Type B pancreatic cell (in vitro differentiated cells): ENCODE results near the gene TUBGCP6. TPM values are rescaled to one million over a fixed set of nuclear protein-coding genes. Genes with fewer than 3 reads are reported as not detected.

ENCODE experiments used
- DNase-seq: peaks from one replicate; pipeline ENCODE4 v3.0.0; 2021; ENCODE audit warnings: mixed read lengths; ENCODE audit not compliant: unreplicated experiment; ENCODE audit errors: extremely low spot score
- H3K27ac Mint-ChIP-seq: 2 replicates; pipeline ENCODE4 v1.8.0; 2021; ENCODE audit warnings: mild to moderate bottlenecking, mixed read lengths
- H3K27me3 Mint-ChIP-seq: 2 replicates; pipeline ENCODE4 v1.8.0; 2021; ENCODE audit warnings: mixed read lengths
- H3K36me3 Mint-ChIP-seq: 2 replicates; pipeline ENCODE4 v1.8.0; 2021; ENCODE audit warnings: mixed read lengths
- H3K4me1 Mint-ChIP-seq: one replicate; pipeline ENCODE4 v1.8.0; 2021; ENCODE audit warnings: mixed read lengths; ENCODE audit not compliant: unreplicated experiment
- H3K4me3 Mint-ChIP-seq: 2 replicates; pipeline ENCODE4 v1.8.0; 2021; ENCODE audit warnings: mild to moderate bottlenecking, mixed read lengths
- H3K9me3 Mint-ChIP-seq: 2 replicates; pipeline ENCODE4 v1.8.0; 2021; ENCODE audit warnings: mixed read lengths
- total RNA-seq: library from RNA; stranded (reverse); gene quantifications from 2 replicates; pipeline ENCODE4 v1.2.1, GENCODE V29; 2021; ENCODE audit warnings: low replicate concordance
- TF ChIP-seq, protein P1 (sequence below): fragments of 200-600 bp; sonication (generic); conservative IDR thresholded peaks from 2 replicates; pipeline ENCODE4 v1.5.0; 2021; ENCODE audit warnings: antibody characterized with exemption, mild to moderate bottlenecking

Gene TUBGCP6
- total RNA-seq, 1 donor from 2014 or later, result 51.4 TPM

DNA sequence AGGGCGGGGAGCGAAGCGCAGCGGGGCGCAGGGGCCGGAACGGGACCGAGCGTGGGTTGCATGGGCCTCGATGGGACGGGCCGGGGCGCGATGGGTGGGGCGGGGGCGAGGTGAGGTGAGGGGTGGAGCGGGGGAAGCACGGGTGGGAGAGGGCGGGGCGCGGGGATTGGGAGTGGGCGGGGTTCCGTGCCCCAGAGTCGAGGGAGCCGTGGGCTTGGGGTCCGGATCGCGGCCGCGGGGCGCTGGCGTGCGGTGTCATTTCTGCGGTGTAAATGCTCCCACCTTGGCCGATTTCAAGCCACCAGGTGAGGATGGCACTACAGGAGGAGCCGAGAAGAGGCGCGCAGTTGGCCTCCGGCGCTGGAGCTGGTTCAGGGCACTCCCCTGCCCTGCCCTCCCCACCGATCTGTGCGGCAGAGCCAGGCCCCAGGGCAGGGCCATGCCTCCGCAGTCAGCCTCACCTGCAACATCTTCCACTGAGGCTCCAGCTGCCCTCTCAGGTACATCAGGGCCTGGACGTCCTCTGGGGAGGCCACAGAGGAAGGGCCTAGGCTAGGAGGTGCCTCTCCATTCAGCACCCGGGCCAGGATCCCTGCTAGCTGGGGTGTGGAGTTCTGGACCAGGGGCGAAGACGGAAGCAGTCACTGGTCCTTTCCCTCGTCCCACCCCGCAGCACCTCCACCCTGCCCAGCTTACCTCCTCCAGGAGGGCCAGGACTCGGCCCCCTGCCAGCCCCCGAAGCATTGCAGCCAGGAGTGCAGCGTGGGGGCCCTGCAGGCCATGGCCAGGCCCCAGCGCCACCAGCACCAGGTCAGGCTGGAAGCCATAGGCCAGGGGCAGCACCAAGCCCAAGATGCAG lies 620 bp upstream of the TUBGCP6 start:
- Mint-ChIP-seq H3K36me3 (peaks cover 4% of the 10 kb centered on the region), H3K4me3 (peak overlapping the region; percentile 97), H3K27ac (peak overlapping the region; percentile 98), H3K4me1 (peaks cover 18% of the 10 kb centered on the region), H3K27me3 (no peaks in the 10 kb centered on the region), H3K9me3 (no peaks in the 10 kb centered on the region)
- TF ChIP-seq, protein P1, sequence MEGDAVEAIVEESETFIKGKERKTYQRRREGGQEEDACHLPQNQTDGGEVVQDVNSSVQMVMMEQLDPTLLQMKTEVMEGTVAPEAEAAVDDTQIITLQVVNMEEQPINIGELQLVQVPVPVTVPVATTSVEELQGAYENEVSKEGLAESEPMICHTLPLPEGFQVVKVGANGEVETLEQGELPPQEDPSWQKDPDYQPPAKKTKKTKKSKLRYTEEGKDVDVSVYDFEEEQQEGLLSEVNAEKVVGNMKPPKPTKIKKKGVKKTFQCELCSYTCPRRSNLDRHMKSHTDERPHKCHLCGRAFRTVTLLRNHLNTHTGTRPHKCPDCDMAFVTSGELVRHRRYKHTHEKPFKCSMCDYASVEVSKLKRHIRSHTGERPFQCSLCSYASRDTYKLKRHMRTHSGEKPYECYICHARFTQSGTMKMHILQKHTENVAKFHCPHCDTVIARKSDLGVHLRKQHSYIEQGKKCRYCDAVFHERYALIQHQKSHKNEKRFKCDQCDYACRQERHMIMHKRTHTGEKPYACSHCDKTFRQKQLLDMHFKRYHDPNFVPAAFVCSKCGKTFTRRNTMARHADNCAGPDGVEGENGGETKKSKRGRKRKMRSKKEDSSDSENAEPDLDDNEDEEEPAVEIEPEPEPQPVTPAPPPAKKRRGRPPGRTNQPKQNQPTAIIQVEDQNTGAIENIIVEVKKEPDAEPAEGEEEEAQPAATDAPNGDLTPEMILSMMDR, result no peak
- no peak for DNase-seq

DNA sequence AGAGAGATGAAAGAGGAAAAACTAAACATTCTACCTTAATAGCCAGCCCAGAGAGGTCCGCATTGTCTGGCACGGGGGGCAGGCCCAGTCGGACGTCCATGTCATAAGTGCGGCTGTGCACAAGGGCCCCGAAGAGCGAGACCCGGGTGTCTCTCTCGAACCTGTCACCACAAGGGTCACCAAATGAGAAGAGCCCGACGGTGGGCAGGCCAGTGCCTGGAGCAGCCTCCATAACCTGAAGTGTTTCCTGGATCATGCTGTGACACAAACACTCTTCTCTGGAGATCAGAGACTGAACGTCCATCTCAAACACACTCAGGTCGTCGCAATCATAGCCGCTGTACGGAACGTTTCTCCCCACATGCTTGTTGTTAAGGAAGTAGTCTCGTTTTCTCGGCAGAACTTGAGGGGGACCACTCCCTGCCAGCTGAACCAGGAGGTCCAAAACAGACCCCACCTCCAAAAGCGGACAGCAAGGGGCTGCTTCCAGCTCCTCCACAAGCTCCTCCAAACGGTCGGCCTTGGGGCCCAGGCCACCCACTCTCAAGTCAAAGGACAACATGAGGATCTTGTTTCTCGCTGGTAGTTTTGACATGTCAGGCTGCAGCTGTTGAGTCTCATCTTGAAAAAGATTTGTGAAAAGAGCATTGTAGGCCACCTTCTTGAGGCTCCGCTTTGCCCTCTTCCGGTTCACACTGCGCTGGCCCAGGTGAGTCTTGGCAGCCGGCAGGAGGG lies 971 bp downstream of the TUBGCP6 start:
- peaks cover 4% of the 10 kb centered on the region for H3K36me3 Mint-ChIP-seq
- TF ChIP-seq, protein P1, result no peak
- peaks cover 18% of the 10 kb centered on the region for H3K4me1 Mint-ChIP-seq
- H3K27me3 Mint-ChIP-seq, result no peaks in the 10 kb centered on the region
- H3K4me3 Mint-ChIP-seq, result peak overlapping the region; percentile 97
- DNase-seq, result no peak
- H3K27ac Mint-ChIP-seq, result peak overlapping the region; percentile 98
- no peaks in the 10 kb centered on the region for H3K9me3 Mint-ChIP-seq

DNA sequence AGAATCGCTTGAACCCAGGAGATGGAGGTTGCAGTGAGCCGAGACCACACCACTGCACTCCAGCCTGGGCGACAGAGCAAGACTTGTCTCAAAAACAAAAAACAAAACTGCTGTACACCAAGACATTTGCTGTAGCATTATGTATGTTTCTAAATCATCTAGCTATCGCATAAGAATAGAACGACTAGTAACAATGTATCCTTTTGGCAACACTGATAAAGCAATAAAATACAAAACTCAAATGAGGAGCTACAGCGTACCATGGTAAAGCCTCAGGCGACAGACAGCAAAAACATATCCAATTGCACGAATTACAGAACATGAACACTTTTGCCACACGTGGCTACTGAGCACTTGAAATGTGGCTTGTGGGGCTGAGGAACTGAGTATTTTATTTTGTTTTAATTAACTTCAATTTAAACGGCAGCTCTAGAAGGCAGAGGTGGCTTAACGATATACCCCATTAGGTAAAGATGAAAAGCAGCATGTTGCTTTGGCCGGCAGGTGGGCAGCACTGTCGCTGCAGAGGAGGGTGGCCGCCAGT lies 2.3 kb downstream of the TUBGCP6 start:
- Mint-ChIP-seq H3K36me3 (peaks cover 4% of the 10 kb centered on the region), H3K27me3 (no peaks in the 10 kb centered on the region), H3K9me3 (no peaks in the 10 kb centered on the region), H3K4me1 (peaks cover 18% of the 10 kb centered on the region), H3K4me3 (peak overlapping the region; percentile 97), H3K27ac (peak overlapping the region; percentile 82)
- DNase-seq, result no peak
- TF ChIP-seq, protein P1, result no peak

DNA sequence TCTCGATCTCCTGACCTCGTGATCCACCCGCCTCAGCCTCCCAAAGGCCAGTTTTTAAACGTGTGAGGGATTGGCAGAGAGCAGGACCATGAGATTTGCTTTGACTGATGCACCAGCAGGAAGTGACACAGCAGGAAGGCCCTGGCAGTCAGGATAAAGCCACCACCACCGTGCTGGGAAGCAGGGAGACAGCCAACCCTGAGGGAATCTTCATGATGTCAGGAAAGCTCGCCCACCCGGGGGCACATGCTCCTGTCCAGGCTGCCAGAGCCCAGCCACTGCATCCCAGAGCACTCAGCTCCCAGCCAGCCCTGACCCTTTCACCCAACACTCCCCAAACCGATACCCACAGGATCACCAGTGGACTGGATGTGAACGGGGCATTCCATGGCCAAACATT lies 6.1 kb downstream of the TUBGCP6 start:
- H3K36me3 Mint-ChIP-seq, result peaks cover 8% of the 10 kb centered on the region
- no peak overlapping the region for H3K27ac Mint-ChIP-seq
- H3K4me1 Mint-ChIP-seq, result peaks cover 14% of the 10 kb centered on the region
- DNase-seq, result no peak
- H3K9me3 Mint-ChIP-seq, result no peaks in the 10 kb centered on the region
- H3K27me3 Mint-ChIP-seq, result no peaks in the 10 kb centered on the region
- H3K4me3 Mint-ChIP-seq, result no peak overlapping the region
- TF ChIP-seq, protein P1, result no peak

GRCh38 chr22:50236731-50237409 lies 8.0 kb downstream of the TUBGCP6 start:
- Mint-ChIP-seq H3K4me1 (peaks cover 9% of the 10 kb centered on the region), H3K27me3 (no peaks in the 10 kb centered on the region), H3K9me3 (no peaks in the 10 kb centered on the region), H3K4me3 (no peak overlapping the region), H3K36me3 (peaks cover 8% of the 10 kb centered on the region), H3K27ac (no peak overlapping the region)
- DNase-seq, result no peak
- TF ChIP-seq, protein P1, result peak; percentile 72
